Activated naive CD4-positive, alpha-beta T cell treated with anti-CD3 and anti-CD28 coated beads, Interleukin-2, amount 10 ng/mL, durations not matched to agents 7 days and 5 days (primary cell): ENCODE measurements around the gene PSENEN.
A peak's percentile ranks its signal among the peaks of the same experiment; 100 is the strongest.

Experiments used
- CTCF ChIA-PET: fragments of 350-600 bp; sonication (Branson Sonifier 250); formaldehyde crosslinking; loops from one replicate; lab custom pipeline; 2021; ENCODE audit warnings: antibody characterized with exemption; lab: Charles Lee
- DNase-seq: peaks from one replicate; pipeline ENCODE4 v3.0.0-alpha.2; 2020
- H3K27ac Mint-ChIP-seq: one replicate; pipeline ENCODE4 v1.8.0; 2021; ENCODE audit warnings: mild to moderate bottlenecking, moderate library complexity, mixed read lengths
- H3K27me3 Mint-ChIP-seq: one replicate; pipeline ENCODE4 v1.8.0; 2021; ENCODE audit warnings: mild to moderate bottlenecking, mixed read lengths
- H3K36me3 Mint-ChIP-seq: one replicate; pipeline ENCODE4 v1.8.0; 2021; ENCODE audit warnings: mixed read lengths
- H3K4me1 Mint-ChIP-seq: one replicate; pipeline ENCODE4 v1.8.0; 2021; ENCODE audit warnings: mixed read lengths
- H3K4me3 Mint-ChIP-seq: one replicate; pipeline ENCODE4 v1.8.0; 2021; ENCODE audit warnings: mild to moderate bottlenecking, moderate library complexity, mixed read lengths
- H3K9me3 Mint-ChIP-seq: one replicate; pipeline ENCODE4 v1.8.0; 2021; ENCODE audit warnings: mixed read lengths

The PSENEN gene

GRCh38 chr19:35745328-35746086, at the start of gene PSENEN, which contains the start of gene U2AF1L4:
PSENEN (plus strand) TSS chr19:35745651; CDS start chr19:35745931, 280 bp downstream.
U2AF1L4 (minus strand) TSS chr19:35745418; CDS start chr19:35745391, 27 bp downstream.
- H3K9me3 Mint-ChIP-seq = no peaks in the 10 kb centered on the region
- H3K4me1 Mint-ChIP-seq = peaks cover 73% of the 10 kb centered on the region
- H3K27ac Mint-ChIP-seq = peak within 1 kb of the TSS; percentile 99
- DNase-seq = peak; percentile 97
- H3K4me3 Mint-ChIP-seq = peak within 1 kb of the TSS; percentile 100
- H3K36me3 Mint-ChIP-seq = peaks cover 25% of the 10 kb centered on the region
- H3K27me3 Mint-ChIP-seq = no peaks in the 10 kb centered on the region
- CTCF ChIA-PET = interaction anchor here (1.2 to 1.7 kb wide), 3 partner anchors 27 to 51 kb away, joined by 3 to 7 read pairs (median 4); no protein-coding TSS in a partner anchor

GRCh38 chr19:35695895-35696422, 49.5 kb upstream of the PSENEN start:
- CTCF ChIA-PET = interaction anchor here (0.6 to 12.6 kb wide), 12 partner anchors 9 to 257 kb away, joined by 3 to 236 read pairs (median 4); partner anchors contain the start of gene ZBTB32
- no peak overlapping the region for H3K4me3 Mint-ChIP-seq
- H3K9me3 Mint-ChIP-seq = no peaks in the 10 kb centered on the region
- H3K27me3 Mint-ChIP-seq = peaks cover 4% of the 10 kb centered on the region
- H3K4me1 Mint-ChIP-seq = peaks cover 26% of the 10 kb centered on the region
- no peak overlapping the region for H3K27ac Mint-ChIP-seq
- H3K36me3 Mint-ChIP-seq = no peaks in the 10 kb centered on the region
- DNase-seq = no peak

GRCh38 chr19:35696835-35697234, 48.6 kb upstream of the PSENEN start:
- Mint-ChIP-seq H3K9me3 (no peaks in the 10 kb centered on the region), H3K4me1 (peaks cover 27% of the 10 kb centered on the region), H3K4me3 (no peak overlapping the region), H3K27me3 (peaks cover 4% of the 10 kb centered on the region), H3K36me3 (no peaks in the 10 kb centered on the region), H3K27ac (no peak overlapping the region)
- no peak for DNase-seq
- CTCF ChIA-PET = interaction anchor here (0.6 to 12.6 kb wide), 9 partner anchors 8 to 234 kb away, joined by 3 to 236 read pairs (median 3); partner anchors contain the start of genes PSENEN, U2AF1L4 and ZBTB32

GRCh38 chr19:35702223-35703012, 43.0 kb upstream of the PSENEN start:
- CTCF ChIA-PET = interaction anchor here (1.1 to 12.6 kb wide), 3 partner anchors 8 to 37 kb away, joined by 4 to 236 read pairs (median 6); no protein-coding TSS in a partner anchor
- Mint-ChIP-seq H3K27ac (peak overlapping the region; percentile 94), H3K9me3 (no peaks in the 10 kb centered on the region), H3K4me3 (peak overlapping the region; percentile 82), H3K4me1 (peaks cover 18% of the 10 kb centered on the region), H3K27me3 (peaks cover 13% of the 10 kb centered on the region), H3K36me3 (no peaks in the 10 kb centered on the region)
- DNase-seq = peak; percentile 97

- Mint-ChIP-seq H3K4me1 (peaks cover 17% of the 10 kb centered on the region), H3K27me3 (peaks cover 13% of the 10 kb centered on the region), H3K36me3 (no peaks in the 10 kb centered on the region), H3K27ac (no peak overlapping the region), H3K4me3 (no peak overlapping the region), H3K9me3 (no peaks in the 10 kb centered on the region)
- CTCF ChIA-PET = interaction anchor here (1.5 to 12.6 kb wide), 2 partner anchors 9 to 10 kb away, joined by 6 to 236 read pairs; no protein-coding TSS in a partner anchor
- no peak for DNase-seq
Measured at GRCh38 chr19:35703343-35703742, 42.1 kb upstream of the PSENEN start.

- peak; percentile 39 for DNase-seq
- H3K4me3 Mint-ChIP-seq = no peak within 1 kb of the TSS
- peaks cover 13% of the 10 kb centered on the region for H3K27me3 Mint-ChIP-seq
- no peaks in the 10 kb centered on the region for H3K9me3 Mint-ChIP-seq
- CTCF ChIA-PET = interaction anchor here (1.1 kb wide), 1 partner anchor 8 kb away, joined by 3 read pairs; no protein-coding TSS in a partner anchor
- no peaks in the 10 kb centered on the region for H3K36me3 Mint-ChIP-seq
- peaks cover 19% of the 10 kb centered on the region for H3K4me1 Mint-ChIP-seq
- no peak within 1 kb of the TSS for H3K27ac Mint-ChIP-seq
Measured at GRCh38 chr19:35704218-35704617, 41.2 kb upstream of the PSENEN start, which contains the start of gene ZBTB32. ZBTB32 (plus strand) TSS chr19:35704558; CDS start chr19:35714627, 10,069 bp downstream.

GRCh38 chr19:35708391-35708790, 37.1 kb upstream of the PSENEN start:
- Mint-ChIP-seq H3K36me3 (peaks cover 1% of the 10 kb centered on the region), H3K27ac (no peak overlapping the region), H3K4me3 (no peak overlapping the region), H3K4me1 (peaks cover 41% of the 10 kb centered on the region), H3K27me3 (peaks cover 9% of the 10 kb centered on the region), H3K9me3 (no peaks in the 10 kb centered on the region)
- CTCF ChIA-PET = interaction anchor here (3.4 kb wide), 1 partner anchor 13 kb away, joined by 28 read pairs; no protein-coding TSS in a partner anchor
- DNase-seq = no peak

GRCh38 chr19:35710784-35711723, 34.4 kb upstream of the PSENEN start:
- Mint-ChIP-seq H3K4me3 (peak overlapping the region; percentile 11), H3K36me3 (peaks cover 11% of the 10 kb centered on the region), H3K27ac (peak overlapping the region; percentile 97), H3K27me3 (no peaks in the 10 kb centered on the region), H3K4me1 (peaks cover 66% of the 10 kb centered on the region), H3K9me3 (no peaks in the 10 kb centered on the region)
- CTCF ChIA-PET = interaction anchor here (1.3 to 6.7 kb wide), 3 partner anchors 13 to 67 kb away, joined by 4 to 236 read pairs (median 5); partner anchors contain the start of gene LIN37
- peak; percentile 60 for DNase-seq

- H3K4me1 Mint-ChIP-seq = peaks cover 71% of the 10 kb centered on the region
- DNase-seq = peak; percentile 65
- CTCF ChIA-PET = interaction anchor here (1.3 to 6.7 kb wide), 4 partner anchors 7 to 35 kb away, joined by 4 to 236 read pairs (median 6); partner anchors contain the start of gene LIN37
- no peaks in the 10 kb centered on the region for H3K9me3 Mint-ChIP-seq
- H3K27ac Mint-ChIP-seq = peak overlapping the region; percentile 97
- peak overlapping the region; percentile 83 for H3K4me3 Mint-ChIP-seq
- H3K36me3 Mint-ChIP-seq = peaks cover 14% of the 10 kb centered on the region
- no peaks in the 10 kb centered on the region for H3K27me3 Mint-ChIP-seq
Measured at GRCh38 chr19:35712567-35713505, 32.6 kb upstream of the PSENEN start.

GRCh38 chr19:35713506-35713850, 32.0 kb upstream of the PSENEN start:
- no peaks in the 10 kb centered on the region for H3K27me3 Mint-ChIP-seq
- H3K36me3 Mint-ChIP-seq = peaks cover 14% of the 10 kb centered on the region
- peaks cover 69% of the 10 kb centered on the region for H3K4me1 Mint-ChIP-seq
- H3K9me3 Mint-ChIP-seq = no peaks in the 10 kb centered on the region
- CTCF ChIA-PET = interaction anchor here (1.3 to 6.7 kb wide), 3 partner anchors 8 to 24 kb away, joined by 4 to 236 read pairs (median 6); no protein-coding TSS in a partner anchor
- H3K4me3 Mint-ChIP-seq = peak overlapping the region; percentile 83
- no peak for DNase-seq
- H3K27ac Mint-ChIP-seq = peak overlapping the region; percentile 97

GRCh38 chr19:35713904-35714495, 31.5 kb upstream of the PSENEN start:
- Mint-ChIP-seq H3K4me3 (peak overlapping the region; percentile 83), H3K4me1 (peaks cover 70% of the 10 kb centered on the region), H3K27ac (peak overlapping the region; percentile 97), H3K9me3 (no peaks in the 10 kb centered on the region), H3K36me3 (peaks cover 14% of the 10 kb centered on the region), H3K27me3 (no peaks in the 10 kb centered on the region)
- CTCF ChIA-PET = interaction anchor here (1.3 to 6.7 kb wide), 3 partner anchors 9 to 23 kb away, joined by 4 to 236 read pairs (median 6); no protein-coding TSS in a partner anchor
- no peak for DNase-seq
